DOHH2 (cell line): ENCODE measurements around the gene TNNI2.

Source experiments
- H3F3A ChIP-seq: fragments of 200-600 bp; sonication (generic), shearing (Covaris generic); 2 replicates; pipeline ENCODE4 v1.6.0; 2016; ENCODE audit warnings: antibody characterized with exemption, mild to moderate bottlenecking; ENCODE audit not compliant: control insufficient read depth, insufficient read depth
- H3K27ac ChIP-seq: fragments of 200-600 bp; sonication (generic); 2 replicates; pipeline ENCODE4 v1.5.1; 2014; ENCODE audit warnings: low read depth, mild to moderate bottlenecking, low read length, moderate library complexity
- H3K27me3 ChIP-seq: fragments of 200-600 bp; sonication (generic); 2 replicates; pipeline ENCODE4 v1.6.1; 2014; ENCODE audit warnings: mild to moderate bottlenecking, low read length, mixed read lengths; ENCODE audit not compliant: control insufficient read depth
- H3K36me3 ChIP-seq: fragments of 200-600 bp; sonication (generic); 2 replicates; pipeline ENCODE4 v1.6.1; 2014; ENCODE audit warnings: mild to moderate bottlenecking, low read length, moderate library complexity, mixed read lengths; ENCODE audit not compliant: control insufficient read depth
- H3K4me1 ChIP-seq: fragments of 200-600 bp; sonication (generic); 2 replicates; pipeline ENCODE4 v1.6.1; 2014; ENCODE audit warnings: mild to moderate bottlenecking, low read length, mixed read lengths; ENCODE audit not compliant: control insufficient read depth
- H3K4me2 ChIP-seq: fragments of 200-600 bp; sonication (generic); 2 replicates; pipeline ENCODE4 v1.6.0; 2014; ENCODE audit warnings: mild to moderate bottlenecking, low read length, moderate library complexity
- H3K4me3 ChIP-seq: fragments of 200-600 bp; sonication (generic); 2 replicates; pipeline ENCODE4 v1.5.1; 2014; ENCODE audit warnings: mild to moderate bottlenecking, low read length, mixed read lengths
- H3K79me2 ChIP-seq: fragments of 200-600 bp; sonication (generic); 2 replicates; pipeline ENCODE4 v1.6.1; 2014; ENCODE audit warnings: mild to moderate bottlenecking, low read length, mixed read lengths; ENCODE audit not compliant: control insufficient read depth
- H3K9me2 ChIP-seq: fragments of 200-600 bp; sonication (generic); replicated peaks from 2 replicates; pipeline ENCODE4 v1.6.1; 2014; ENCODE audit warnings: mild to moderate bottlenecking, low read length, mixed read lengths; ENCODE audit not compliant: control insufficient read depth
- H3K9me3 ChIP-seq: fragments of 200-600 bp; sonication (generic); 2 replicates; pipeline ENCODE4 v1.6.1; 2014; ENCODE audit warnings: antibody characterized with exemption, low read length, mixed read lengths; ENCODE audit not compliant: control insufficient read depth, insufficient read depth
- H4K20me1 ChIP-seq: fragments of 200-600 bp; sonication (generic); 2 replicates; pipeline ENCODE4 v1.6.0; 2014; ENCODE audit warnings: low read depth, mild to moderate bottlenecking, antibody characterized with exemption, low read length, moderate library complexity; ENCODE audit not compliant: control insufficient read depth, insufficient read depth
- CTCF ChIP-seq: fragments of 200-600 bp; sonication (generic); IDR thresholded peaks from one replicate; pipeline ENCODE4 v1.5.1; 2014; ENCODE audit warnings: antibody characterized with exemption, mild to moderate bottlenecking, low read depth, low read length; ENCODE audit not compliant: poor library complexity, severe bottlenecking
- EZH2phosphoT487 ChIP-seq: fragments of 200-600 bp; sonication (generic); IDR thresholded peaks from 2 replicates; pipeline ENCODE4 v1.6.1; 2017; ENCODE audit warnings: borderline replicate concordance, mild to moderate bottlenecking, antibody characterized with exemption, low read length, moderate library complexity, mixed read lengths

The TNNI2 gene

GRCh38 chr11:1861435-1862411, 22.9 kb downstream of the TNNI2 start:
- Histone ChIP-seq H3K4me2 (no peak overlapping the region), H3K9me3 (no peaks in the 10 kb centered on the region), H3K27ac (no peak overlapping the region), H3K27me3 (no peaks in the 10 kb centered on the region), H3F3A (no peaks in the 10 kb centered on the region), H3K36me3 (peaks cover 17% of the 10 kb centered on the region), H3K79me2 (peaks cover 64% of the 10 kb centered on the region), H3K4me1 (no peaks in the 10 kb centered on the region), H3K4me3 (no peak overlapping the region), H4K20me1 (peaks cover 9% of the 10 kb centered on the region), H3K9me2 (no peaks in the 10 kb centered on the region)
- TF ChIP-seq CTCF, result no peak
- TF ChIP-seq EZH2phosphoT487, result no peak

GRCh38 chr11:1862588-1863351, 24.0 kb downstream of the TNNI2 start:
- no peak for TF ChIP-seq EZH2phosphoT487
- TF ChIP-seq CTCF, result no peak
- Histone ChIP-seq H4K20me1 (peaks cover 9% of the 10 kb centered on the region), H3K4me2 (no peak overlapping the region), H3K4me3 (no peak overlapping the region), H3K9me3 (no peaks in the 10 kb centered on the region), H3K79me2 (peaks cover 54% of the 10 kb centered on the region), H3K27ac (no peak overlapping the region), H3K9me2 (no peaks in the 10 kb centered on the region), H3F3A (no peaks in the 10 kb centered on the region), H3K36me3 (peaks cover 11% of the 10 kb centered on the region), H3K27me3 (no peaks in the 10 kb centered on the region), H3K4me1 (no peaks in the 10 kb centered on the region)

- no peaks in the 10 kb centered on the region for H3K27me3 ChIP-seq
- H3K4me1 ChIP-seq, result no peaks in the 10 kb centered on the region
- no peak overlapping the region for H3K27ac ChIP-seq
- no peaks in the 10 kb centered on the region for H3K9me2 ChIP-seq
- peaks cover 8% of the 10 kb centered on the region for H3K36me3 ChIP-seq
- H4K20me1 ChIP-seq, result peaks cover 9% of the 10 kb centered on the region
- no peaks in the 10 kb centered on the region for H3F3A ChIP-seq
- H3K9me3 ChIP-seq, result no peaks in the 10 kb centered on the region
- peaks cover 46% of the 10 kb centered on the region for H3K79me2 ChIP-seq
- TF ChIP-seq EZH2phosphoT487 (no peak), CTCF (no peak)
- no peak overlapping the region for H3K4me2 ChIP-seq
- no peak overlapping the region for H3K4me3 ChIP-seq
Observed at GRCh38 chr11:1863352-1864216, 24.8 kb downstream of the TNNI2 start.
